SIG-M5 (cell line): ENCODE data around the gene ITPR2.
"Not testable (repeated sequence)": the region's sequence is repeated elsewhere in the genome, so short reads cannot be mapped to it uniquely, and the experiment has no call there.

ENCODE experiments used
- DNase-seq: peaks from one replicate; lab custom pipeline; 2025; lab: John Stamatoyannopoulos, UW

Gene ITPR2

GRCh38 chr12:26563552-26563951 lies 269.4 kb downstream of the ITPR2 start:
- DNase-seq = no peak

- no peak for DNase-seq
These were observed 275.7 kb downstream of the ITPR2 start for GRCh38 chr12:26557326-26557725.

- DNase-seq = no peak
These were observed 276.1 kb downstream of the ITPR2 start for GRCh38 chr12:26556916-26557315.

- no peak for DNase-seq
These were observed 277.9 kb downstream of the ITPR2 start for GRCh38 chr12:26555139-26555538.

GRCh38 chr12:26554332-26554731 lies 278.7 kb downstream of the ITPR2 start:
- no peak for DNase-seq

- no peak for DNase-seq
These were observed 281.6 kb downstream of the ITPR2 start for GRCh38 chr12:26551385-26551784.

GRCh38 chr12:26548227-26548626 lies 284.8 kb downstream of the ITPR2 start:
- no peak for DNase-seq

GRCh38 chr12:26546535-26547314 lies 286.3 kb downstream of the ITPR2 start:
- DNase-seq = no peak

GRCh38 chr12:26539131-26539530 lies 293.9 kb downstream of the ITPR2 start:
- no peak for DNase-seq

- DNase-seq = no peak
These were observed 295.3 kb downstream of the ITPR2 start for GRCh38 chr12:26537651-26538050.

- DNase-seq = no peak
These were observed 295.9 kb downstream of the ITPR2 start for GRCh38 chr12:26537126-26537525.

- no peak for DNase-seq
These were observed 297.2 kb downstream of the ITPR2 start for GRCh38 chr12:26535826-26536225.

- DNase-seq = no peak
These were observed 298.9 kb downstream of the ITPR2 start for GRCh38 chr12:26534071-26534470.

- DNase-seq = no peak
These were observed 299.8 kb downstream of the ITPR2 start for GRCh38 chr12:26533211-26533610.

GRCh38 chr12:26530461-26530860 lies 302.5 kb downstream of the ITPR2 start:
- DNase-seq = no peak

GRCh38 chr12:26528943-26529342 lies 304.1 kb downstream of the ITPR2 start:
- no peak for DNase-seq

- no peak for DNase-seq
These were observed 305.3 kb downstream of the ITPR2 start for GRCh38 chr12:26527682-26528081.

- DNase-seq = no peak
These were observed 308.0 kb downstream of the ITPR2 start for GRCh38 chr12:26524862-26525465.

GRCh38 chr12:26523708-26524150 lies 309.3 kb downstream of the ITPR2 start:
- peak; percentile 68 for DNase-seq

- no peak for DNase-seq
These were observed 312.1 kb downstream of the ITPR2 start for GRCh38 chr12:26520869-26521268.

GRCh38 chr12:26520109-26520508 lies 312.9 kb downstream of the ITPR2 start:
- no peak for DNase-seq

- DNase-seq = no peak
These were observed 313.5 kb downstream of the ITPR2 start for GRCh38 chr12:26519462-26519861.

- DNase-seq = not testable (repeated sequence)
These were observed 315.7 kb downstream of the ITPR2 start for GRCh38 chr12:26517320-26517719.

- DNase-seq = no peak
These were observed 318.6 kb downstream of the ITPR2 start for GRCh38 chr12:26514364-26514763.
